ENCODE results near the gene DCXR.

Gene DCXR

DNA sequence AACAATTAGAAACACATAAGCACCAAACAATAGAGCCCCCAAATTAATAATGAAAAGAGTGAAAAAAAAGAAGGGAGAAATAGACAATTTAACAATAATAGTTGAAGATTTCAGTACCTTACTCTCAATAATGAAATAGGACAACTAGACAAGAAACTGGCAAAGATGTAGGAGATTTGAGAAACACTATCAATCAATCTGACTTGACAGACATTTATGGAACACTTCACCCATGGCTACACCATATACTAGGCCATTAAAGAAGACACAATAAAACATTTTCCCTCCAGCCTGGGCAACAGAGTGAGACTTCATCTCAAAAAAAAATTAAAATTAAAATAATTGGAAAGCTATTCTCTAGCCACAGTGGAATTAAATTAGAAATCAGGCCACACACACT is 33.1 kb upstream of the DCXR start:
- DNase-seq = no peak

DNA sequence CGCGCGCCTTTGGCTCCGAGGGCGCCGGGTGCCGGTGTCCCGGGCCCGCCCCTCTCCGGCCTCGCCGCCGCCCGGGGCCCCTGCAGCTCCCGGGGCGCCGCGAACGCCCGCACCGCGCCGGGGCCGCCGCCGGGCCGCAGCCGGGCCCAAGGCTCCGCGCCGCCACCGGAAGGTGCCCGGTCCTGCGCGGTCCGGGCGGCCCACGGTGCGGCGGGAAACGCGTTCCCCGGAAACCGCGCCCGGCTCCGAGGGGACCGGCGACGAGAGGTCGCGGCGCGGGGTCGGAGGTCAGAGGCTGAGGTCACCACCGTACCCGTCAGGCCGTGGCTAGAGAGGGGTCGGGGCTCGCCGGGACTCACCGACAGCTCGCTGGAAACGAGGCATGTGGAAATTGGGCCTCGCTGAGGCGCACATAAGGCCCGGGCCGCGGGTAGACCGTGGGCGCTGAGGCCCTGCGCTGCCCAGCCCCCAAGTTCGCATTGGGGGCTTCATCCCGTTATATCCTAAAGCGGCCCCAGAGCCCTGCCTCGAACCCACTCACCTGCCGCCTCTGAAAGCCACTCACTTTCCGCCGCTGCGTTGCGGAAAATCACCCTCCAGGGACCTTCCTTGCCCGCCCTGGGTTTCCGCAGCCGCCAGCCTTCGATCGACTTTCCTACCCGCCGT is 28.3 kb upstream of the DCXR start, which contains the start of gene DUS1L:
TSS of gene DUS1L (minus strand) at position 167 of the 666 bp plus-strand sequence. CDS start 745 bp downstream, outside the sequence.
- DNase-seq = no peak

DNA sequence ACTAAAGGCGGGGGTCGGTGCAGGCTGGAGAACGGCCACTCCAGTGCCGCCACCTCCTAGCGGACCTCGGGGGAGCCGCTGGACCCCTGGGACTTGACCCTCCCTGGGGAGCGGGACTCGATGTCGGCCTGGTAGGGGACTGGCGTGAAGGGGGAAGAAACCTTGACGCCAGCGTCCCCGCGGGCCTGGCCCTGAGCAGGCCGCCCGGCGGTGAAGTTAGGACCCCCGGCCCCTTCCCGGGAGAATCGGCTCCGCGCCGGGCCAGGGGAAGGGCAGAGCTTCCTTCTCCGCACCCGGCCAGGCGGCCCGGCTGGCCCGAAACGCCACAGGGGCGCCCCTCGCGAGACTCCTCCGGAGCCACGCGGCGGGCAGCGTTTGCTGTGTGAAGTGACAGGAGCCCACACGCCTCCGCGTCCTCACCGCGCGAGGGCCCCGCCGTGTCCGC is 27.7 kb upstream of the DCXR start:
- DNase-seq = no peak

DNA sequence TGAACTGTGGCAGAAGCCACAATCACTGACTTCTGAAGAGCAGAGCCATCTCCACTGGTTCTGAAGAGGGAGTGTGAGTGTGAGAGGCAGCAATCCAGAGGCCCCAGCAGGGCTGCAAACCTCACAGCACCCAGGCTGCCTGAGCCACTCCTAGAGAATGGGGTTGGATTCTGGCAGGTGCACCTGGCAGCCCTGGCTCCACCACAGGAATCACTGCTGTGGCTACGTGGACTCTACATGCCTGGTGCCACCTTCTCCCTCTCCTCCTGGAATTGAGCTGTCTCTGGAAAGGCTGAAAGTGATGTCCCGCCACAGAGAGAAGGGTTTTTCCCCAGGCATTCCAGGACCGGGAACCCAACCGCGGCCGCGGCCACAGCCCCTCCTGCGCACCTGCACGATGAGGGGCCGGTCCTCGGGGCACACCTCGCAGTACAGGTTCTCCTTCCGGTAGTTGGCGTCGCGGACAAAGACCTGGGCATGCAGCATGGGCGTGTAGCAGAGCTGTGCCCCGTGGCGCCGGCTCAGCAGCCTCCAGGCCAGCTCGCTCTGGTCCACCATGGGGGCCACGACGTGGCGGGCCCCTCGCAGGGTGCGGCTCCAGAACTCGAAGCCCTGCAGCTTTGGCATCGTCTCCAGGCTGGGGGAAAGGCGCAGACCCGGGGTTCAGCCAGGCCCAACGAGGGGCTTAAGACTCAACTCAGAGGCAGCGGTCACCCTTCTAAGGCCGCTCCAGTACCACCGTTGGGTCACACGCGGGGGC is 27.1 kb upstream of the DCXR start:
- DNase-seq = no peak

DNA sequence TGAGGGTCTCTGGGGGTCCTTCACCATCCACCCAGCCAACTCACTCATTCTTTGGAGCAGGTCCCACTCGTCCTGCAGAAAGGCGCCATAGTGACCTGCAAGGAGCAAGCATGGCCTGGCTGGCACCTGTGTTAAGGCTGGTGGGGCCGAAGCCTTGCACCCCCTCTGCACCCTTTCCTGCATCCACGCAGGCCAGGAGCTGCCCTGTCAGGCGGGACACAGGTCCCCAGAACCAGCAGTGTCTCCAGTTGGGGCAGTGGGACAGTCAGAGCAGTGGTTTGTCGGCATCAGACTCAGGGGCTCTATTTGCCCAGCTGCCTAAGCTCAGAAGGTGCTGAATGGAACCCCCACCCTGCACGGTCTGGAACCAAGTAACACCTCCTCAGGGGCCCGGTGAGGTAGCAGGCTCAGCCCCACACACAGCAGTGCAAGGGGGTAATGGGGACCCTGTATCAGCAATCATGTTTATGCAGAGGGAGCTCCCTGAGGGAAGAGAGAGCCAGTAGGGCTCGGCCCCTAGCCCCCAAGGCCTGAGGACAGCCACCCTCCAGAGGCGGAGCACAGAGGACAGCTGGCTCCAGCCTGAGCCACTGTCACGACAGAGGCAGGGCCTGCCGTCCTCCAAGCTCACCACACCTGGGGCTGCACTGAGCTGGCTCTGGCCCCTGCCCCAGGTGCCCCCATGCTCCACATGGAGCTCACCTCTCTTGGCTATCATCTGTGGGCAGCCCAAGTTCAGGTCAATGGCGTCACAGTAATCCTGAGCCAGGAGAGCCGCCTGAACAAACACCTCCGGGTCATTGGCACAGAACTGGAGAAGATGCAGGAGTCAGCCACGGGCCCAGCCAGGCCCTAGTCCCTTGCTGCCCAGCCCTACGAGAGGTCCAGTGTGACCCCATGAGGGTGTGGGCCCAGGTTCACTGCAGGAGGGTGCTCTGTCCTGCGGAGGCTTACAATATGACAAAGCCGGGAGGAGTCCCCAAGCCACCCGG is 26.2 kb upstream of the DCXR start:
- DNase-seq = no peak

DNA sequence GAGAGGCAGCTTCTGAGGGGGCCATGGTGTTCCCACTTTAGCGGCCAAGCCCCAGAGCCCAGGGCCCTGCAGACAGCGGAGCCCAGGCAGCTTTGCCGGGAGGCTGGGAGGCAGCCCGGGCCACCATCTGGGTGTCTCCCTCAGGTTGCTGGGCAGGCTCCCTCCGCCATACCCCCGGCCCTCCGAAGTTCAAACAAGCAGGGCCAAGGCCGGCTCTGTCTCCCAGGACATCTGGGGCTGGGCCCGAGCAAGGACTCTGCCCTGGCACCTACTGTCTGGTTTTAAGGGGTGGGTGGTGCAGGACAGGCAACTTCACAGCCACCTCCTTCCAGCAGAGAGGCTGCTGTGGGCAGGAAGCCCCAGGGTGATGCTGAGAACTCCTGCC is 25.5 kb upstream of the DCXR start:
- DNase-seq = no peak

DNA sequence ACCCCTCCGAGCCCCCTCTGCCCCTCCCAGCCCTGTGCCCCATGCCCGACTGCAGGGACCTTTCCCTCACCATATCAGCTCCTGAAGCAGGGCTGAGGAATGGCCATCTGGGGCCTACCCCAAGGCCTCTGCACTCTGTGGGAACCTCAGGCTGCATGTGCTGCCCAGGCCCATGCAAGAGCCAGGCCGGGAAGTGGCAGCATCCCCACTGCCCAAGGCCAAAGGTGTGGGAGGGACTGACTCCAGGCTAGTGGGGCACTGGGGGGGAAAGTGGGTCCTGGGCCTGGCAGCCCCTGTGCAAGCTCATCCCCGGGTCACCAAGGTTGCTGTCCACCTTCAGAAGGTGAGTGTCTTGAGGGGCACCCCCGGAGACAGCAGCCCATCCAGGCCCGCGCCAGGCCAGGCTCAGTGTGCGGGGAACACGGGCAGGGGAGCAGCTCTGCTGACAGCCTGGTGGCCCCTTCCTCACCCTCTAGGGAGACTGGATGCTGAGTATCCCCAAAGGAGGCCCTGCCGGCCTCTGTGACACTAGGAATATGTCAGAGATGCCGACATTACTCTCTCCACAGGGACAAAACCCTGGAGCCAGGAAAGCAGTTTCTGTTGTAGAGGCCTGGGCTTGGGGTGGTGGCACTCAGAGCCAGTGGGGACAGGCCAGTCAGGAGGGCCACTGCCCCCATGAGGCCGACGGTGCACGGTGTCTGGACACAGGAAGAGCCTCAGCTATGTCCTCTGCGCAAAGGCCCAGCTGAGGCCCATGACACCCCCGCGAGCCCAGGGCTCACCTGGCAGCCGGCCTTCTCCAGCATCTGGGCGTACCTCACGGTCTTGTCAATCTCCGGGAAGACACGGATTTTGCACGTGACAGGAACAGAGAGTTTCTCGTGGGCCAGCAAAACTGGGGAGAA is 24.8 kb upstream of the DCXR start:
- no peak for DNase-seq

DNA sequence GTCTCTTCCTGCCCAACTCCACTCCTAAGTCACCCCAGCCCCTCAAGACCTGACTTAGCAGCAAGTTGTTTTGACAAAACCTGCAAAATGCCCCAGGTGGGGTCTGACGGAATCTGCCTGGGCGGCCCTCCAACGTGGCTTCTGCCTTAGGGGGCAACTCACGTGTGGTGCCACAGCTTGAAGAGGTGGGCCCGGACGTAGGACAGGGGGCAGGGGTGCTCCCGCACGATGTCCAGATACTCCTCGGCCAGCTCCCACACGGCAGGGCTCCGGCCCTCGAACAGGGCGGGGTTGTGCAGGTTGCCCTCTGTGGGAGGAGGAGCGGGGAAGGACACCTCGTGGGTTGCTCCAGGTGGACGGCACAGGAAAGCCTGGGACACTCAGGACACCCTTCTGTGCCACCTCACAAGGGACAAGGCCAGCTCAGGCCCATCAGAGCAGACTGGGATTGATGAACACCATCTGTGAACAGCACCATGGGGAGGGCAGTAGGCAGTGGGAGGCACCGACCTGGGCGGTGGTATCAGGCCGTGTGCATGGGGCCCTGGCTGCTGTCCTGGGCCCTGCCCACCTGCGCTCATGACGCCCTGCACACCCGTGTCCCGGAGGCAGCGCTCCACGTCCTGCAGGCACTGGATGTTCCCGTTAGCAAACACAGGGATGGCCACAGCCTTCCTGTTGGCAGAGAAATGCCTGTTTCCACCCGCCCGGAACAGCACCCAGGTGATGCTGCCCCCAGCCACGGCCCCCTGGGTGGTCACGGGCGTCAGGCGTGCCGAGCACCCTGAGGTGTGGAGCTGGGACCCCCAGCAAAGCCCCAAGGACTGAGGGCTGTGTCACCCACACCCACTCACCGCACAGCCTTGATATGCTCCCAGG is 23.8 kb upstream of the DCXR start:
- DNase-seq = no peak

DNA sequence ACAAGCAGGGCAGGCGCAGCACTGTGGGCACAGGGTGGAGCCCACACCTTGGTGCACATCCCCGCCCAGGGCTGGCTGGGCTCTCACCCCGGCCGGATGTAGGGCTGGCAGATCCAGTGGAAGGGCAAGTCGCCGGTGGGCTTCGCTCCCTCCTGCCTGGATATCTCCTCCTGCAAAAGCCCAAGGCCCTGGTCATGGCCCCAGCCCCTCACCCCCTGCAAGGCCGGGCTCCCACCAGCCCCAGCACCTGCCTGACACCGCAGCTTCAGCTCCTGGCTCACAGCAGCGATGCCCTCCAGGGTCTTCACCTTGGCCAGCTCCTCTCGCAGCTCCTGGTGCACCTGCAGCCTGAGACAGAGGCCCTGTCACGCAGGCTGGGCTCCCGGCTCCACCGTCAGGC is 23.1 kb upstream of the DCXR start:
- no peak for DNase-seq

DNA sequence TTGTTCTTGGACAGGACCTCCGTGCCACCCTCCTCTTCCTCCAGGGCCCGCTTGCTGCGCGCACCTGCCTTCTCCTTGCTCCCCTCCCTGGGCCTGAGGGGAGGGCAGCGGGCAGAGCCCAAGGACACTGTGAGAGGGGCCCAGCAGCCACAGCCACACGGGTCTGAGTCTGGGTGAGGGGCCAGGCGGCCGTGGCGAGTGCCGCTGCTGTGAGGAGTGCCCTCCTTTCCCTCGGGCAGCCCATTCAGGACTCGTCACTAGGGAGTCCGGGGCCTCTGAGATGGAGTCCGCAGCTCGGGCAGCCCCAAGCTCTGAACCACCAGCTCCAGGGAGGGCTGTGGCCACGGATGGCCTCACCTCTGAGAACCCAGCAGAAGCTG is 22.5 kb upstream of the DCXR start:
- no peak for DNase-seq

DNA sequence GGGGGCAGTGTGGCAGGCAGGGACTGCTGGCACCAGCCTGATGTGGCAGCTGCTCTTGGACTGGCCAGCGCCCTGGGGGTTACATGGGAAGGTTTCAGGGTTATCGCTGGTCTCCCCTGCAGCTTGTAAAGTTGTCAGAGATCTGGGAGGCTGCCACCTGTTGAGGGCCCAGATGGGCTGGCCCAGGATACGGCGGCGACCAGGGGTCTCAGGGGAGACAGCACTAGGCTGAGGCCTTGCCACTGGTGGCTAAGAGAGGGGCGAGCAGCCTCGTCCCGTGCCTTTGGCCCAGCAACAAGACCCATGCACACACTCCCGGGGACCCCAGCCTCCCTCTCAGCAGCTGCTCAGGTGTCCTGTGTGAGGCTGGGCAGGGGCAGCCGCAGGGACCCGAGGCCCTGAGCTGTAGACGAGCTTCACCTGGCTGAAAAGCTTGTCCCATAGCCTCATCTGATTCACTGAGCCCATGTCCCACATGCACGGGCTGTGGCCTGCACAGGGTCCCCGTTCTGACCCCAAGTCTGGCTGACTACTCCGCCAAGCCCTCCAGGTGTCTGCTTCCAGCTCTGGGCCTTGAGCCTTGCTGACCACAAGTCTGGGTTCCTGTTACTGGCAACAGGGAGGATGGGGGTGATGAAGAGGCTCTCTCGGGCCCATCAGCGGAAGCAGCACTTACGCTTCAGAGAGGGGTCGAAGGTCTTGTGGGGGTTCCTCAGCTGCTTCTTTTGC is 21.9 kb upstream of the DCXR start:
- no peak for DNase-seq

DNA sequence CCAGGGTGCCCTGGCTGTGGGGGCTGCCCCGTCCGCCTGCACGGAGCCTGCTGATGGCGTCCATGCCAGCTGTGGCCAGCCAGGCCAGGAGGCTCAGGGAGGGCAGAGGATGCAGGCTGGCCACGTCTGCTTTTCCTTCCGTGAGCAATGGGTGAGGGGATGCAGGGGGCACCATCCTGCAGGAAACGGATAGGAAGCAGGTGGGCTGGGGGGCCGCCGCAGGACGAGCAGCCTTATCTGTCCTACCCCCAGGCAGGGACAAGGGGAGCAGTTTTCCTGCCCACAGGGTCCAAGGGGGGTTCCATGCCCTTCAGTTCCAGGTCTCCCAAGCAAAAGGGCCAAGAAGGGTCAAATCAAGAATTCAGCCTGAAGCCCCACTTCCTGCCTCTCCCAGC is 21.4 kb upstream of the DCXR start:
- no peak for DNase-seq

DNA sequence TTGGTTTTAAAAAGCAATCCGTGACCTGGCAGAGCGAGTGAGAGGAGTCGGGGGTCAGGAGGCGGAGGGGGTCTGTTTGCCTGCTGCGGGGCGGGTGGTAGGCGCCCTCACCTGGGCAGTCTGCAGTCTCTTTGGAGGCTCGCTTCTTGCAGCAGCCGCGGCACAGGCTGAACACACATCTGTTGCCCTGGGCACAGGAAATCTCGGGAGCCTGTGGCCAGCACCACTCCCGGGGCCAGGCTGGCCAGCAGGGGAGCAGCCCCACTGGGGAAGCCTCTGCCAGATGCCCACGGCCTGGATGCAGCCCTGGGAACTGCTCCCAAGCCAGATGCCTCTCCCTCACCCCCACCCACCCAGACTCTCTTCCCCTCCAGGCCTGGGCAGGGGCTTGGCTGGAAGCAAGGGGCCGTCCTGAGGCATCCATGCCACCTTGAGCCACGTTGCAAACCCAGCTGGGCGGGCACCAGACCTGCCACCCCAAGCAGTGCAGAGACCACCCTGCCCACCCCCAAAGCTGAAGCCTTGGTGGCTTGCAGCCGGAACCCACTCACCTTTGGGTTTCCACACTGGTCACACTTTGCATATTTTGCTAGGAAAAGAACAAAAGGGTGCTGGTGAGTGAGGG is 20.8 kb upstream of the DCXR start:
- no peak for DNase-seq

DNA sequence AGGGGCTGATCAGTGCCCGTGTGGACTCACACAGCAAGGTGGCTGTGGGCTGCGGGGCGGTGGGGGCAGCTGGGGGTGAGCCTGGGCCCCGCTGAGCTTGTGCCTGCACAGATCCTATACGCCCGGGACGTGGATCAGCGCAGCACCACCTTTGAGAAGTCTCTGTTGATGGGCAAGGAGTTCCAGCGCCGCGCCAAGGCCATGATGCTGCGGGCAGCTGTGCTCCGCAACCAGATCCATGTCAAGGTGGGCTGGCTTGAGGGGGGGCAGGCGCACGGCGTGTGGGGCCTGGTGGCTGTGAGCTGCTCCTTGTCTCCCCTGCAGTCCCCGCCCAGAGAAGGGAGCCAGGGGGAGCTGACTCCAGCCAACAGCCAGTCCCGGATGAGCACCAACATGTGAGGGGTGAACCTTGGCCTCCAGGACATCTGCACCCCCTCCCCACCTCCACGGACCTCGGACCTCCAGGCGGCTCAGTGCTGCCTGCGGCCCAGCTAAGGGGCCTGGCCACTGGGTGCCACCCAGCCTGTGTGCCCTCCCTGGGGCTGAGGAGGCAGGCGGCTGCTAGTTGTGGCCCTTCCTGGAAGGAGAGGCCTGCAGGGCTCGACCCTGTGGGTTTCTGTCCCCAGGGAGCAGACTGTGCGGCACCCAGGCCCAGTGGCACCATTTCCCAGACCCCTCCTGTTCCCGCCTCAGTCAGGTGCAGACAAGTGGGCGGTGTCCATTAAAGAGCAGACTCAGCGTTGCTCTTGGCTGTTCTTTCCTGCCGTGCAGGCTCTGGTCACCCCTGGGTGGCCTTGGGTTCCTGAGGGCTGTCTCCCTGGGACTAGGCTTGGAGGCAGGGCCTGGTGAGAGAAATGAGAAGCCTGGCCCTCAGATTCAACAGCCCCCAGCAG is 19.5 kb upstream of the DCXR start:
- DNase-seq = no peak

DNA sequence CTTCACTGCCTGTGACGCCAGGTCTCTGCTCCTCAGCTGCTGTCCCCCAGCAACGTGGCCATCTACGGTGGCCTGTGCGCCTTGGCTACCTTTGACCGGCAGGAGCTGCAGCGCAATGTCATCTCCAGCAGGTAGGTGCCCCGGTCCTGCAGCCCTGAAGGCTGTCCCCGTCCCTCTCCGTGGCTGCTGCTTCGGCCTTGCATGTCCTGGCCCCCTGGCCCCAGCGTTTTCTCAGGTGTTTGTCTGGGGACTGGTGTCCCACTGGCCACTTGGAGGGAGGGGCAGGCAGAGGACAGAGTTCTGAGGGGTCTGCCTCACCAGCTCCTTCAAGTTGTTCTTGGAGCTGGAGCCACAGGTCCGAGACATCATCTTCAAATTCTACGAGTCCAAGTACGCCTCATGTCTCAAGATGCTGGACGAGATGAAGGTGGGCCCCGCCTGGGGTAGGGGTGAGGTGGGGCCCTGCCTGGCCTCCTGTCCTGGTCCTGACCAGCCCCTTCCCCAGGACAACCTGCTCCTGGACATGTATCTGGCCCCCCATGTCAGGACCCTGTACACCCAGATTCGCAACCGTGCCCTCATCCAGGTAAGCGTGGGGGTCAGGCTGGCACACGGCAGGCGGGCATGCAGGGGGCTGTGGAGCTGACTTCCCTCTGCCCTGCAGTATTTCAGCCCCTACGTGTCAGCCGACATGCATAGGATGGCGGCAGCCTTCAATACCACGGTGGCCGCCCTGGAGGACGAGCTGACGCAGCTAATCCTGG is 18.6 kb upstream of the DCXR start:
- no peak for DNase-seq

DNA sequence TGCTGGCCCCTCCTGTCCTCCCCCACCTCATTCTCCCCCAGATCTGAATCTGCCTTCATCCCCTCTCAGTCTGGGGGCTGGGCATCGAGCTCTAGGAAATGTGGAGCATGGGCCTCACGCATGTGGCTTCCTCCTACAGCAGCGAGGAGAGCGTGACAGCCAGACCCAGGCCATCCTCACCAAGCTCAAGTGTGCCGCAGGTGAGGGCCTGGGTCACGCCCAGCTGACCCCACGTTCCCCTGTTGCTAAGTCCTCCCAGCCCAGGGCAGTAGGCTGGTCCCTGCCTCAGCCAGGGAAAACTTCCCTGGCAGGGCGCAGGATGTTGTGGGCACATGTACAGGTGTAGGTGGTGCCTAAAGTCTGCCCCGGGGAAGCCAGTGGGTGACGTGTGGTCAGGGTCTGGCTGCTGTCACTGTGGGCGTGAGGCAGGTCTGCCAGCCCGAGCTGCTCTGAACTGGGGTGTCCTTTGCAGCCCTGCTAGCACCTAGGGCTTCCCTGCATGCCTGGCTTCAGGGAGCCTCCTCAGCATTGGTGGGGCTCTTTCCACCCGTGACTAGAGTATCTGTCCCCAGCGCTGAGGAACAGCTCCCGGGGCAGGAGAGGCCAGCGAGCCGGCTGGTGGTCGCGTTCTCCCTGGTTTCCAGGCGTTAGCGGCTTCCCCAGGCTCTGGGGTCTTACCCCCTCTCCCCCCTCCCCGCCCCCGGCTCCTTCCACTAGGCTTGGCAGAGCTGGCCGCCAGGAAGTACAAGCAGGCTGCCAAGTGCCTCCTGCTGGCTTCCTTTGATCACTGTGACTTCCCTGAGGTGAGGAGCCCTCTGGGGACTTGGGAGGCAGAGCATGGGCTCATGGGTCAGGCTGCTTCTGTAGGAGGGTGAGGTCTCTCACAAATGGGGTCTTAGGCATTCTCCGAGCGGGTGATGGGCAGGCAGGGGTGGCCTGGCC is 17.8 kb upstream of the DCXR start:
- DNase-seq = no peak
